GM21381 (cell line): Measurements from ENCODE around the gene FHL1.

ENCODE experiments used
- ATAC-seq: cut with Tn5 transposase; IDR thresholded peaks from one replicate; pipeline ENCODE4 v1.9.1; 2021; ENCODE audit warnings: mild to moderate bottlenecking, moderate library complexity; ENCODE audit not compliant: unreplicated experiment

FHL1 gene

DNA sequence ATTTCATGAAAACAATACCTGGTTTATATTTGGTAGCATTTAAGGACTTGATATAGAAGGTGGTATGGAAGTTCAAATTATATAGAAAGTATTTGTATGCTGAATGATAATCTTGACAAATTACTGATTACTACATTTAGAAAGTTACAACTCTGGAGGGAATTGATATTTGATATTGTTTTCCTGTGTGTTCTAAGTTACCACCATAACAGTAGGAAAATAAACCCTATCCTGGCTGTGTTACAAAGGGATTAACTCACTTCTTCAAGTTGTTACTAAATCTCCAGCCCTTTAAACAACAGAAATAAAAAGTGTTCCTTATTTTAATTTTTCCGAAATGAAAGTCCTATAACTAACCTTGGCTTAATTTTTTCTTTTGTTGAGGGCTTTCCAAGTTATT, 36.6 kb downstream of the FHL1 start:
- ATAC-seq, result no peak

DNA sequence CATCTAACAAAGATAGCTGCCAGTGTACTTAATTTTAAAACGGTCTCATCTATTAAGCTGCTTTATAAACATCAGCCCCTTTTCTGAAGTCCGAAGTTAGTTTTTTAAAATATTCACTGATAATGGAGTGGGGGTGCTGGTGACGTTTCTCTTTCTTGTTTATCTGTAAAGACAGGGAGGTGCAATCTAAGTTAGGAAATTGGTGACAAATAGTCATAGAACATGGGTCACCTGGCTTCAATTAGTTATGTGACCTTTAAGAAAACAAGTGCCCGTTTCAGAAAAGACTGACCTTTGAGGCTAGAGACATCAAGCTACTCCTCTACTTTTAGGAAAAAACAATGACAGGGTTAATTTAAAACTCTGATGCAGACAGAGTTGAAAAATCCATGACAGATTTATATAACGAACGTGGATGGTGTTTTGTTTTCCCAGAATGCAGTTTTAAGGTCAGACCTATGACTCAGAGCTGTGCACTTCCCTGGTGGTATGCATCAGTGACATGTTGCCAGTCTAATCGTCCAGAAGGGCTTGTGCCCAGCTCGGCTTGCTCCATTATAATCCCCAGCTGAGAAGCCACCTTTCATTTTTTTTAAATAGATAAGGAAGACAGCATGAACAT, 38.2 kb downstream of the FHL1 start:
- ATAC-seq, result no peak

DNA sequence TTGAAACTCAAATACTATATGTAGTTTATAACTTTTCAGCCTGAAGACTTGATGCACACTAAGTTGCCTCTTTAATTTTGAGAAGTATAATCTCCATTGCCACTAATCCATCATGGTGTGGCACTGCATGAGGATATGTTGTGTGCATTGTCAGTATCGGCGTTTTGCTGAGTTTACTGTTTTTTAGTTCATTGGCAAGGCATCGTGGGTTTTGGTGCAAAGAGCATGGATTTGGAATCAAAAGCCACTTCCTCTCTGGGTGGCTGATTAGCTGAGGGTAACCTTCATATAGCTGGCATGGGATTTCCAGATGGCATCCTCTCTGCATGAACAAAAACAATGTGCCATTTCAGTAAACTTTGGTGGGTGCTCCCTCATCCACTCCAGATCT, 38.7 kb downstream of the FHL1 start:
- no peak for ATAC-seq

DNA sequence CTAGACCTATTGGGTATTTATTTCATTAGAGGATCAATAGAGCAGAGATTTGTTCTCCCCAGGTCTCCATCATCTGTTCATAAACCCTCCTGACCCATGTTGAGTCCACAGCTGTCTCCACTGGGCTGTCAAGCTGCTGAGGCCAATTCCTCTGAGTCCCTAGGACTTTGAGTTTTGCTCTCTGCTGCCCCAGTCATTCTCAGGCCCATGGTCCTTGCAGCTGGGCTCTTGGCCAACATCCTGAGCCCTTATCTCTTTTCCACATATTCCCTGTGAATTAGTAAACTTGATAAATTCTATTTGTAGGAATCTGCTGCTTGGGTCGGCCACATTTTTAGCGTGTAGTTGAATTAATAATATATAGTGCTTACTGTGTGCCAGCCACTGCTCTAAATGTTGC, 41.9 kb downstream of the FHL1 start:
- ATAC-seq, result no peak

DNA sequence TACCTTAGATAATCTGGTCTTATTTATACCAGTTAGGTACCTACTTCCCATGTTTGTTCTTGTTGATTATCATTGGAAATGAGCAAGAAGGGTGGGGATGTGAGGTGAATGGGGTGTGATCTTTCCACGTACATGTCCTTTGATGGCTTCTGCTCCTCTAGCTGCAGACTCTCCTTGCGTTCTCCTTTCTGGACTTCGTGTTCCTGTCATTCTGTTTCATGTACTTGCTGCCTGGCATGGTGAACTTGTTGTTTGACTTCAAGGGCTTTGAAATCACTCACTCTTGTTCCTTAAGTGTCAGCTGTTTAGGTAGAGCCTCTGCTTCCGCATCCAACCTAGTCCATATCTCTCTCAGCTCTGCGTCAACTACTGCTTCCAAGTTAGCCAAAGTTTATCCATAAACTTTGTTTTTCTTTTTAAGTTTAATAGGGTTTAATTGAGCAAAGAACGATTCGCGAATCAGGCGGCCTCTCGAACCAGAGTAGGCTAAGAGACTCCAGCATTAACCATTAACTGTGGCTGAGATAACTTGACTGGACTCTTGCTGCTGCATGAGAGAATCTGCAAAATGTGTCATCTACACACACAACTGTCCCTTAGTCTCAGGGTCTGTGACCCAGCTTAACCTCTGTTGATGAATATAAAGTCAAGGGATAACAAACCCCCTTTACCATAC, 42.8 kb downstream of the FHL1 start:
- no peak for ATAC-seq

DNA sequence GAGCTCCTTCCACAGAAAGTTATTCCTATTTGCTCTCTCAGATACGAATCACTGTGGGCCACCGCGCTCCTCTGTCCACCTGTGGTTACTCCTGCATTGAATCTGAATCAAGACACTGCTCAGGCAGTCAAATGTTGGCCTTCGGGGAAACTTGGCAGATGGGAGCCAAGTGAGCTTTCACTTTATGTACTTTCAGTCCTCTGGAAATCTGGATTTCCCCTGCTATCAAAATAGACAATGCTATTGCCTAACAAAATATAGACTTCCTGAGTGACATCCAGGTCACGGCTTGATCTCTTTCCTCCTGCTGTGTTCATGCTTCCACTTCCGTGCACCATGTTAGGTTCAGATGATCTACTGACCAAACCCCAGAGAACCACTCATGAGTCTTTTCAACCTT, 43.8 kb downstream of the FHL1 start:
- no peak for ATAC-seq

DNA sequence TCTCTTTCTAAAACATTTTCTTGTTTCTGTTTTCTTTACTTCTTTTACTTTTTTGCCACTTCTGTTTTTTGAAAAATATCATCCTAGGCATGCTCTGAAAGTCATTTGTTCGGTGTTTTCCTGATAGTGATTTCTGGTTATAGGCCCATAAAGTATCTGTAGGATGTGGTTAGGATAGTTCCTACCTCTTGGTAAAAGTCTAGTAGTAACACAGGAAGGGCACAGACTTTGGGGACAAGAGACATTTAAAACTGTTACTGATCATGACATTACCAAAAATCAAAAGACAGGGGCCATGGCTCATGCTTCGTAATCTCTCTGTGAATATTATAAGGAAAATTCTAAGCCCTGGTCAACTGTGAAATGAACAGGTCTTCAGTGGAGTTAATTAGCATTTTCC, 44.8 kb downstream of the FHL1 start:
- no peak for ATAC-seq

DNA sequence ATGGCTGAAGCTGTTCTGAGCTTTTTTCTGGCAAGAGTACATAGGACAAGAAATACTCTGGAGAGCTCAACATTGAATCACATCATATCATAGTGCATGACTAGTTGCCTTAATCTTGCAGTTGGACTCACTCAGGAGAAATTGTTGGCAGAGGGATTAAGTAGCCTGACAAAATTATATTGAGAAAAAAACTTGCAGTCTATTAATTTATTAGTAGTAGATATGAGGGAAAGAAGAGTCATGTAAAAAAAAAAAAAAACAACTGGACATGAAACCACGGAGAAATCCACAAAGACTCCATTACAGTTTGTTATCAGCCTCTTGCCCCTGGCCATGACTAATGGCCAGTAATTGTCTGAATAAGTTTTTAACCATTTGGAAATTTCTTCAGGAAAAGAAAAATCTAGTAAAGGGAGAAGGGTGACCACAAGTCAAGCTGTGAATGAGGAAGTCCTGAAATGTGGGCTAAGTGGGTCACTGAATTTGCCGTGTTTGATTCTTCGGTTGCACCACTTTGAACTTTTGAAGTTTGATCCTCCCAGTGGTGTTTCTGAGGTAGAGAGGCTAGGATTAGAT, 45.6 kb downstream of the FHL1 start:
- ATAC-seq, result no peak

DNA sequence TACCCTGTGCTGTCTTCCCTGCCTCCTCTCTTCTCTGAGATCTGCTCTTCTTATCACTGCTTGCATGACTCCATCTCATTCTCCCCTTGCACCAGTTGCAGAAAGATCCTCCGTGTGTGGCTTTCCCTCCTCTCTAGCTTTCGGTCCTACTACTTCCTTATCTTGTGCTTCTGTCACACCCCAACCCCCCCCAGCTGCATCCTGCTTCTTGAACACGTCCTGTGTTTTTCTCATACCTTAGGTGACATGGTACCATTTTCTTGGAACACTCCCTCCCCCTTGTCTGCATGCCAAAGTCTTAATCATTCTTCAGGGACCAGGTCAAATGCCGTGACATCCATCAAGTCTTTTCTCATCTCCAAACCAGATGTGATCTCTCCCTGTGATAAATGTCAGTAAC, 46.4 kb downstream of the FHL1 start:
- no peak for ATAC-seq

DNA sequence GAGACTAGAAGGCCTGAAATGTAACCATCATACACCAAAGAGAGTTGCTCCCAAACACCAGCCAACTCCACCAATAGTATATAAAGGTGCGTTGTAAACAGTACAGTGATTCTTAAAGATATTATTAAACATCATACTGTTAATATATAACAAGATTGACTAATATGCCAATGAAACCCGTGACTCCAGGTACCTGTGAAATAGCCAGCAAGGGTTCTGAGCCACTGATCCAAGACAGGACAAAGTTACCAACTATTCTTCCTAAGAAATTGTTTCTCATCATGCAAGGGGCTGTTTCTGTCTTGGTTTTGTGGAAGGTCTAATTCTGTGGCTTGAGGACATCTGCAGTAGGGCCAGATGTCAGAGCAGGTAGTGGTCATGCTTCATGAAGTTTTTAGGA, 47.2 kb downstream of the FHL1 start:
- no peak for ATAC-seq

DNA sequence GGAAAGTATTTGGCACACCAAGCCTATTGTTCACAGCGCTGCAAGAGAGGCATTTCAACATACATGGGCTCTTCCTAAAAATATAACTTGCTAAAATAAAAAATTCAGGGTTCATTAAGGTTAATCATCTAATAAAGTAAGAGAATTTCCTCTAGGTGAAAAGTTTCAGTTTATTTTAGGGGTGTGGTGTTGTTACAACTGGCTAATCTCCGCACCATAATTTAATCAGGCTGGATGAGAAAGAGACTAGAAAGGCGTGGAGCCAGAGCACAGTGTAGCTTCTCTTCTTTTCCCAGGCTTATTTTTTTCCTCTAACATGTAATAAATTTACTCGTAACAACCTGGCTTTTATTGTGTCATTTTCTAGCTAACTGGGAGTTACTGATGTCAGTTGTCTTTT, 47.9 kb downstream of the FHL1 start:
- ATAC-seq, result no peak

DNA sequence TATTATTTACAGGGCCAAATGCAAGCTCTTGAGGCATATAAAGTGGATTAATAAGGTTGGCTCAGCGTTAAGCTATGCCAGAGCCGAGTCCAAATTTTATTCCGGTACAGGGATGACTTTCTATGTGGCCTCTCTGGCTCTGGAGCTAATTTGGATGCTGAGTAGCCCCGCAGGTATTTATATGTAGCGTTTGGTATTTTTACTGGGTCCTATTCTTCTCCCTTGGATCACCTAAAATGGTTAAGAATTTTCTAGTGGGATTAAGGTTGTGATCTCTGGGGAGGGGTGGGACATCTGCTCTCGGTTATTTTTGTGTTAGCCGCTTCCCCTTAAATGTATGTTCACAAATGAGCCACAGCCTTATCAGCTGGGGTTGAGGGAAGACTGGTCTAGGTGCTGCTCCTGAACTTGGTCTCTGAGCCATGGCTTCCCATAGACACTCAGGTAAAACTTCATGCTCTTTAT, 49.4 kb downstream of the FHL1 start:
- ATAC-seq, result no peak

DNA sequence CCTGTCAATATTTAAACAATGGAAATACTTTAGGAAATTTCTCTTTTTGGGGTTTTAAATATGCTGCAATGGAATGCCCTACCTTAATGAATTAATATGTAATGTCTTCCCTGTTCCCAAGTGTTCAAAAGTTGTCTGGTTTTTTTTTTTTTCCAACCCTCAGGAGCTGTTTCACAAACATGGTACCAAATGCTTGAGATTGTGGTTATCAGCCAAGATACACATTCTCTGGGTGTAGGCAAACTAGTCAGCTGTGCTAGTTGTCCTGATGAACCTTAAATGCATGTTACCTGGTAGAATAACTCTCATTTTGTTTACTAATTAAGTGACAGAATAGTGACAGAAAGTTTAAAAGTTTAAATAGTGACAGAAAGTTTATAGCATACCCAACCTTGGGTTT, 50.7 kb downstream of the FHL1 start:
- ATAC-seq, result no peak

DNA sequence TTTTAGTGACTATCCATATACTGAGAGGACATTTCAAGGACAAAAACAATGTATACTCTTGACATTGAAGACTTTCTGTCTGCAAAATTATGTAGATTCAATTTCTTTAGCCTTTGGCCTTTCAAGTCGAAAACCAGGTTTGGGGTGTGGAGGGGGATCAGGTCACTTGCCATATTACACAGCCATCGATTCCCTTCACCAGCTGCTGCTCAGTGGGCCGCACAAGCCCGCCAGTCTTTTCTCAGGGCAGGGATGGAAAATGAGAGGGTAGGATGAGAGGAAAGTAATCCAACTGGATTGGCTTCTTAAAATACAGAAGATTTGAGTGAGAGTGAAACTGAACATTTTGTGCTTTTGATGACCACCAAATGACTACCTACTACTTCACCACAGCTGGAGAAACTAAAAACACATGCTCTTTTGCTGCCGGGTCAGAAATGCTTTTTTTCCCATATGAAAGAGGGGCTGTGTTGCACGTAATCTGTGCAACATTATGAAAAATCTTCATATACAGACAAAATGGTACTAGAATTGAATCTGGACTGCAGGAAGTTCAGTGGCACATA, 51.4 kb downstream of the FHL1 start:
- ATAC-seq, result no peak

DNA sequence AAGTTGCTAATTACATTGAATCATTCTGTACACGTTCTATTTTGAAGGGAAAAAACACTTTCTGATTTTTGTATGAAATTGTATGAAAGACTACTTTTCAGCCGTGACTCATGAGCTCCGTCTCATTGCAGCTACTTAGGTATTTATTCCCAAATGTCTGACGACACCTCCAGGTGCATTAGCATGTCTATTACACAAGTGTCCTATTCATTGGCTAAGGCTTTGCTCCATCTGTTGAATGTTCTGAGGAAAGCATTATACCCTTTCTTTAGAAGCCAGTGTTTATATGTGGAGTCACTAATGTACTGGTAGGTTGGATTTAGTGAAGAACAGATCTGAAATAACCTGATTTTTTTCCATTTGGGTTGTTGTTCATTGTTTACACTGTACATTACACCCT, 52.0 kb downstream of the FHL1 start:
- no peak for ATAC-seq

DNA sequence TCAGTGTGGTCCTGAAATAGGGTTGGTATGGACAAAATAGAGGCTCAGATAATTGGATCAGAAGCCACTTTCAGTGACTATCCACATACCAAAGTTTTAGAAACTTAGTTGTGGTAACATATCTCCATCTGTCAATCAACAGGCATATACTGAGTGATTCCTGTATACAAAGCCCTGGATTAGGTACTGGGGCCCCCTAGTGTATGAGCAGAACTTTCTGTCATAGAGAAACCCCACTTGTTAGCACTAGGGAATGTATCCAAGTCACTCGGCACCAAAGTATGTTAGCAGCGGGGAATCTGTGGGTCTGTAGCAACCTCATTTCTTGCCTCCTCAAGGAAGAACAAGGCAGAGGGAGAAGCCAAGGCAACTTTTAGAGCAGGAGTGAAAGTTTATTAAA, 53.1 kb downstream of the FHL1 start:
- ATAC-seq, result no peak

DNA sequence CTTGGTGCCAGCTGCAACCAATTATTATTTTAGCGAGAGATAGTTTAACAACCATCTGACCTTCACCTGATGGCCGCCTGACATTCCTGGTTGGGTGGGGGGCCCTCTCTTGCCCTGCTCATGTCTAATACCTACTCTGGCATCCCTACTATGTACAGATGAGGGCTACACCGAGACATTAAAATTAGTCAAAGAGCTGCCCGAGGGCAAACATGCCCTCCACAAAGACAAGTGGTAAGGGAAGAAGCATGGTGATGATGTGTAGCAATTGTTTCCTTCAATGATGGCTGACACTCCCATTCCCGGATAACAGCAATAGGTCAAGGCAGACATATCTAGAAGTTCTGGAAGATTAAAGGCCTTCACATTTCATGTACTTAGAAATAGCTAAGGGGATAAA, 54.3 kb downstream of the FHL1 start:
- ATAC-seq, result no peak

DNA sequence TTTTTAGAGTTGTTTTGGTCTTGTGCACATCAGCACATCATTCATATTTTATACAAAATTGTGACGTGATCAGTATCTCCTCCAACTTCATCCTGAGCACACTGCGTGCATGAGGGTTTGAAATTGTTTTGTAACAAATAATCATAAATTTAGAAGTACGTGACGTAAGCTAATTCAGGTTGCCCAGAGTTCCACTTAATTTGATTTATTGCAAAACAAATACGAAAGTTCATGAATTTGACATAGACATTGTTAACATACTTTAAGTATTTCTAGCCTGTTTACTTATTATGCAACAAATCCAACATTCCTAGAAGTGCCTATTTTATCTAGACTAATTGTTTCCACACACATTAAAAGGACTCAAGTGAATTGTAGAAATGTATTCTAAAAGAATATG, 55.6 kb downstream of the FHL1 start:
- ATAC-seq, result no peak

DNA sequence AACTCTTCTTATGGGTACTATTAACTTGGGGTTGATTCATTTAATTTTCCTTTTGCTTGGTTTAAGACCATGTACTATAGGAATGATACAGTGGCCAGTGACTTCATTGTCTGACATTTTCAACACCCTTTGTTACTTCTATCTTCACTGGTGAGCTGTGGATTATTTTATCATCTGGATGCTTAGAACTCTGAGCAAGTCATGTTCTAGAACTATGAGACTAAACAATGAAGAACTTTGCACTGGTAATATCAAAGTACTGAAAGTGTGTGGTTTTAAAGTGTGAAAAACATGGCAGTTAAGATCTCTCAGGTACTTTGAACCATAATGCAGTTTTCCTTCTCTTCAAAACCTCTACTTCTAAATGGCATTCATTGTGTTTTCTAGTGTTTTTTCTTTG, 56.1 kb downstream of the FHL1 start:
- no peak for ATAC-seq

DNA sequence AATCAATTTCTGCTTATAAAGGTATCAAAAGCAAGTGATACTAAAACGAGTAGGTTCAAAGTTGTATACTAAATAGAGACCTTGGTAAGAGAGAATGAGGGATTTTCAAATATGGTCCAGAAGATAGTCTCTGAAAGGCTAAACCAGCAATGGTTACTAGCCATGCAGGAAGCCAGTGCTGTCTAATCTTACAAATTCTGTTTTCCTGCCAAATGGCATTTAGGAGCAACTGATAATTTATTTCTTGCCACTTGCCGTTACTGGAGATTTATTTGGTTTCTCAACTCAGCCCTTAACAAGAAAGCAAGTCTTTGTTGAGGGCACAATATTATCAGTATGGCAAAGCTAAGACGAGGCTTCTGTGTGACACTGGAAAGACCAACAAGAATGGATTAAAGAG, 56.6 kb downstream of the FHL1 start:
- no peak for ATAC-seq

DNA sequence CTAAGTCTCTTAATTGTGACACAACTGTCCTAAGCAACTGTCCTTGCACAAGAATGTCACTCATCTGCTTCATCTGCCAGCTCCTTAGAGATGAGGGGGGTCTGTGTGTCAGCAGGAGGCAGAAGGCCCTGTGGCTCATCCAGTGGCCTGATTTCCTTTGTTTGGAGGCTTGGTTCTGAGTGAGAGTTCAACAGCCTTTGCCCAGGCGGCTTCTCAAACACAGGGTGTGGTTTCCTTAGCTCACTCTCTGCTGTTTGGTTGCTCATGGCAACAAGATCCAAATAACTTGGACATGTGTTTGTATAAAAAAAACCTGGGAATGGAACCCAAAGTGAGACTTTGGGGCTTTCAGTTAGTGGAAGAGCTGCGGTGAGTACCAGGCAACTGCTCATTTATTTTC, 57.2 kb downstream of the FHL1 start:
- ATAC-seq, result no peak

DNA sequence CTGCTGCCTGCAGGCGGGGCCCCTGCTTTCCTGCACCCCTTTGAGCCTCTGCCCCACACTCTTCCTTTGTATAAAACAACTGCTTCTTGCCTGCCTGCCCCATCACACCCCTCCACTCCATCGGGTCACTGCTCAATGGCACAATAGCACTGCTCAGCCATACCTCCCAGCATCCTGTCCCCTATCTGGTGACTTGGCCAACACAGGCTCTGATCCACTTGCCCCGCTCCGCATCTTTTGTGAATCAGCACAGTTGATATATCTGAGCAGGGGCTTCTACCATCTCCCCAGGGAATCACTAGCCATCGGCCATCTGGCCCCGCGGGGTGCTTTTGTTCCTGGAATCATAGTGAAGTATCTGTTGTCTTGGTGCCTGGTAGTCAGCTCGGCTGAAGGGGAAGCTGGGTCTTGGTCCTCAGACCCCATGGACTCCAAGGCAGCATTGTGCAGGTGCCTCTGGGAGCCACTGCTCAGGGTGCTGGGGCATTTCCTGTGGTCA, 58.6 kb downstream of the FHL1 start:
- no peak for ATAC-seq
